ENCODE results near the gene SIRPB1.
"Not testable (repeated sequence)": the region's sequence is repeated elsewhere in the genome, so short reads cannot be mapped to it uniquely, and the experiment has no call there.

The SIRPB1 gene

DNA sequence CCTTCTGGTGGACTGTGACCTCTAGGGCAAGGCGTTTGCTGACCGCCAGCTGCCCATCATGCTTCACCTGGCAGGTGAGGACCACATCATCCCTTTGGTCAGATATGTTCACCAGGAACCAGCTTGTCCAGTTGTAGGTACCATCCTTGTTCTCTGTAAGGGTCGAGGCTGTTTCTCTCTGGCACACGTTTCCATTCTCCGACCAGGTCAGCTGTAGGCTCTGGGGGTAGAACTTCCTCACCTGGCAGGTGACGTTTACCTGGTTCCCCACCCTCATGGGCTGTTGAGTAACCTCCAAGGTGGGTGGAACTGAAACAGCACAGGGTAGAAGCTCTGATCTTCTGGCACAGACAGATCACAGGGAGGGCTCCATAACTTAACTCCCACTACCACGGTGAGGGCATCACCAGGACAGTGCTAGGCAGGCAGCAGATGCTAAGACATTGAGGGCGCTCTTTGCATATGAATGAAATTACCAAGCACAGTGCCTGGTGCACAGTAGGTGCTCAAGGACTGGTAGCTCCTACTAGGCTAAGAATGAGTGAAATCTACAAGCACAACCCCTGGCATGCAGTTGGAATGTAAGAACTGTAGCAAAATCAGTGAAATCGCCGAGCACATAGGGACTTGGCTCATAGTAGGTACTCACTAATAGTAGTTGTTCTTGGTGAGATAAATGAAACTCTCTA is 15.6 kb upstream of the SIRPB1 start:
- no peak for DNase-seq

DNA sequence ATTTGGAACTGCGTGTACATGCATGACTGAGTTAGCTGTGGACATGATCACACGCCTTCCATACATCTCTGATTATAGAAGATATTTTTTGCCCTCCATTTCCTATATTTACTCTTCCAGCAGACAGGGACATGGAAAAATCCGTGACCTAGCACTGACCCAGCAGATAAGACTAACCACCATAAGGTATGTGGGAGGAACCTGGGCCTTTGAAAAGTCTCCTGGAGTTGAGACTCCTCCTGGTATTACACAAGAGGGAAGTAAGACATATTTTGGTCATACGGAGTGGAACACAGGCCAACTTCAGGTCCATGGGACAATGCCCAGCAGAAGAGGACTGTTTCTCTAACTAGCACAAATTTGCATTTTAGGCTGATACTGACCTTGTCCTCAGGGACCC is 13.7 kb upstream of the SIRPB1 start:
- no peak for DNase-seq

DNA sequence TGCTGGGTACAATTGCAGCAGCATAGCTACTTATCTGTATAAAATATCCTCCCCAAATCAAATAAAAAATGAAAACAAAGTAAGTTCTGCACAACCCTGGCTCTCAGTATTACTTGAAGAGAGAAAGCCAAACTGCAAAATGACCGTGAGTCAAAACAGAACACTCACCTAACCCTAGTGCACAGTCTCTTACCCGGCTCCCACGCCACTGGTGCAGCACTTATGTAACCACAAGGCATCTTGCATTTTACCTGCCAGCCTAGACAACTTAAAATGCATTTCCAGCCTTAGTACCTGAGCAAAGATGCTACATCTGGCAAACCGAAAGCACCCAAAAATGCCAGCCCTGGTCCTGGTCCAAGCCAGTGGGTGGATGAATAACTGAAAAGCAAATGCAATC is 12.4 kb upstream of the SIRPB1 start:
- no peak for DNase-seq

DNA sequence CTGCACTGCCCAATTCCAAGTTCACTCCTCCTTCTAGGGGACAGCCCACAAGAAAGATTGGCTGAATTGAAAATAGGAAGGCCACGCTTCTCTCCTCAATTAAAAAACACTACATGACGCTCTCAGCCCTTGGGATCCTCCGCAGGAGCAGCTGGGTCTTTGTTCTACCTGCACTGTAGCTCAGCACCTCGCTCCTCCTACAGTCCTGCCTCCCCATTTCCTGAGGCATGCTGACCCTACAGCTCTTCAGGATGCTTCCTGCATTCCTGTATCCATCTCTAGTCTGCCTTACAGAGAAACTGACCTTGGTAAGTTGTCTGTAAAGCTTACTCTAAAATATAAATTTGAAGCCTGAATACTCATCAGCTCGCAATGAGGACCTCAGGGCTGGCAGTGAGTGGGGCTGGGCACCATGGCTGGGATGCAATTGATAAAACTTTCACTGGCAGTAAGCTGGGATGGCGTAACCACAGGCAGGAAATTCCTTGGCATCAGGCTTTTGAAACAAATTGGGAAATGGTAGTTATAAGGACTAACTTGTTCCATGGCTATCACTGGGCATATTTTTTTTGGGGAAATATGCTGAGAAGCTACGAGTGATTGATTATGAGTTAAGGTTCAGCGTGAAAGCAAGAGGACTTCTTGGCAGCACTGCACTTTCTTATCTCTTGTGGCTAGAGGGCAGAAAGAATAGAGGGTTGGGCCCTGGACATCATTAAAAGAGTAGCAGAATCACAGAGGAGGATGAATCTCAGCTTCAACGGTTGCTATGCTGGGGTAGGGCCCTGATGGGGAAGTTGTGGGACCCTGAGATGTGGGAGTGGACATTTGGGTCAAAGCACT is 11.7 kb upstream of the SIRPB1 start:
- no peak for DNase-seq

DNA sequence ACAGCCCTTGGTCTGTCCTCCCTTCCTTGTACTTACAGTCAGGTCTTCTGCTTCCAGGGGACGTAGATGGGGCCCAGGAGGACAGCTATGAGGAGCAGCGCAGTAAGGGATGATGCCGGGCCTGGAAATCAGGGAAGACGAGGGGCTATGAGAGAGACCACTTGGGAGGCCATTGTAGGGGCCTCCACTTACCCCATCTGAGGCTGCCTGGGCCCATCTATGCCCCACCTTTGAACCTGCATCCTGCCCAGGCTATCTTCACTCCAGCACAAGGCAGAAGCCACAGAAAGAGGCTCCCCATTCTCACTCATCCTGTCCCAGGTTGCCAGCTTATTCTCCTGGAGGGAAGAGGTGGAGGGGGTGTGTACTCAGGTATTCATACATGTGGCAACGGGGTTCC is 10.4 kb upstream of the SIRPB1 start:
- no peak for DNase-seq

DNA sequence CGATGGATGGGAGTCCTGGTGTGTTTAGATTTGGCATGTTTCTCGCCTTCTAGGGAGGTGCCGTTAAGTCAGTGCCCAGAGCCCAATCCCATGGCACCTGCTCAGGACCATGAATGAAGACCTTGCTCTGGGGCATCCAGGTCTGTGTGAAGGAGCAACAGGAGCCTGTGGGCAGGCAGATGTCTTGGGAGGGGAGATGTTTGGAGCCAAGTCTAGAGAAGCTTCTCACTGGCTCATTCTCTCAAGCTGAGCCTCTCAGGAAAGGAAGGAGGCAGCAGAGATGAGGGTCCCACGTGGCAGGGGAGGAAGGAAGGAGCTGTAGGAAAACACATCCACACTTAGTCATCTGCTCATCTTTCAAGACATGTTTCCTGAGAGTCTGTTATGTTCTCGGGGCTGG is 9.5 kb upstream of the SIRPB1 start:
- no peak for DNase-seq

DNA sequence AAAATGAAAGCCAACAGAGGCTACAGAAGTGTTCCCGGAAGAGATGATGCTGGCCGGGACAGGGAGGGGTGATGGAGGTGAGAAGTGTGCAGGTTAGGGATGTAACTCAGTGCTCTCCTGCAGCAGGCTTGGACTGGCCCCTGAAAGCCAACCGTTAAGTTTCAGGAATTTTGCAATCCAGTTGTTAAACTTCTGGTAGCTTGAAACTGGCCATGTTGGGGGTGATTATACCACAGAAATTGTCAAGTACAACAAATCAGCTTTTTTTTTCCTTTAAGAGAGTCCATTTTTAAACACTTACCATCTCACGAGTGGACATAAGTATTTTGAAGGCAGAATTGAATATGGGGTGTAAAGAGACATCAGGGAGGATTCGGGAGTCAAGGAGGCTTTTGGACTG is 8.8 kb upstream of the SIRPB1 start:
- no peak for DNase-seq

DNA sequence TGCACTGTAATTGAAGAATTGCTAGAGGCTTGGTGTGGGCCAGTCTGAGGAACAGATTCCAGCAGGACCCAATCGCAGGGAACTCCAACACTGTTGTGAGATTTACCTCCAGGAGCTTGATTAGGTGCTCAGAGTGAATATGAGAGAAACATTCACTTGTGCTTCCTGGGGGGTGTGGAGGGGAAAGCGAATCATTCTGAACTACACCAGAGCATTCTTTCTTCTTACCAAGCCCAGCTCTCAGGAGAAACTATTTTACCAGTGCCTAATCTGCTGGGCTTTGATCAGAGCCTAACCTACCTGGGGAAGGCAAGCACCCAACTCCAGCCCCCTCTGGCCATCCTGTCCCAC is 7.4 kb upstream of the SIRPB1 start:
- DNase-seq = no peak

DNA sequence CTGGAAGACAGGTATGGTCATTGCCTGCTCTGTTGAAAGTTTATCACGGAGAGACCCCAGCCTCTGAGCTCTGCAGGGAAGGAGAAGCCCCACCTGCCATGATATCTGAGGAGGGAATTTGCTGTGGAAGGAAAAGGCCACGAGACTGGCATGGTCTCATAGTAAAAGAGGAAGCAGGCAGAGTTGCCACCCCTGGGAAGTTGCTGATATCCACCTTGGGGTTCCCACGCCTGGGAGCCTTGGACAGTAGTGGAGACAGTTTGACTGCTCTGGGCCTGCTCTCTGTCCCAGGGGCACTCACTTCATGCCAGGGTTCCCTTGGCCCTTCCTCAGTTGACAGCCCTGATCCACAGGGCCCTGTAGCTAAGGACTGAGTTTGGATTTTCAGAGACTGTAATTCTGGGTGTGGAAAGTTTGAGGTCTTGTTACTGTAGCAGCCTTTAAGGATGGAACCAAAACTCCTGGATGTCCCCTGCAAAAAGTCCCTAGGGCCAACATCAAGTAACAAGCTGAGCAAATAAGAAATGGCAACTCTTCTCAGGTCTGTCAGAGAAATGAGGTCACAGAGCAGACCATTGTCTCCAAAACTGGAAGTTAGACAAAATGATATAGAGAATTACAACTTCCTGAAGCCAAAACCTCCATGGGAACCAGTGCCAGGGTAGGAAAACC is 6.9 kb upstream of the SIRPB1 start:
- no peak for DNase-seq

DNA sequence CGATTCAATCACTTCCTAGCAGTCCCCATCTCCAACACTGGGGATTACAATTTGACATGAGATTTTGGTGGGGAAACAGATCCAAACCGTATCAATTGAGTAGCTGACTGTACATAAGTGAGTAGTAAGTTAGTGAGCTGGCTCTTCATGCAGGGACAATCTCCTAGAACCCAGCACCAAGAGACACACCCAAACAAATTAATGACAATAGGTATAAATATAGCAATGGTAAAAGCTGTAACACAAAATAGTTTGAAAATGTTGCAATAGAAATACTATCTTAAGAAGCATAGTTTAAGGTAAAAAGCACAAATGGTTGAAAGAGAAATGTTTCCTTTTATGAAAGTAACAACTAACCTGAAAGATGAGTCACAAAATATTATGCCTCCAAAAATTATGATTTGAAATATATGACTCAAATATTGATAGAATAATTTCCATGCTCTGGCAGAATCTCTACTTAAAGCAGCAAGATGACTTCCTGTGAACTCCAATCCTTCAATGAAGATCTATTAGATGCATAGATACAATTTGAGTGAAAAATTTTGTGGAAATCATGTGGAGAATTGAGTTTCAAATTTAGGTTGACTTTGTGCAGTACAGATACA is 5.4 kb upstream of the SIRPB1 start:
- no peak for DNase-seq

DNA sequence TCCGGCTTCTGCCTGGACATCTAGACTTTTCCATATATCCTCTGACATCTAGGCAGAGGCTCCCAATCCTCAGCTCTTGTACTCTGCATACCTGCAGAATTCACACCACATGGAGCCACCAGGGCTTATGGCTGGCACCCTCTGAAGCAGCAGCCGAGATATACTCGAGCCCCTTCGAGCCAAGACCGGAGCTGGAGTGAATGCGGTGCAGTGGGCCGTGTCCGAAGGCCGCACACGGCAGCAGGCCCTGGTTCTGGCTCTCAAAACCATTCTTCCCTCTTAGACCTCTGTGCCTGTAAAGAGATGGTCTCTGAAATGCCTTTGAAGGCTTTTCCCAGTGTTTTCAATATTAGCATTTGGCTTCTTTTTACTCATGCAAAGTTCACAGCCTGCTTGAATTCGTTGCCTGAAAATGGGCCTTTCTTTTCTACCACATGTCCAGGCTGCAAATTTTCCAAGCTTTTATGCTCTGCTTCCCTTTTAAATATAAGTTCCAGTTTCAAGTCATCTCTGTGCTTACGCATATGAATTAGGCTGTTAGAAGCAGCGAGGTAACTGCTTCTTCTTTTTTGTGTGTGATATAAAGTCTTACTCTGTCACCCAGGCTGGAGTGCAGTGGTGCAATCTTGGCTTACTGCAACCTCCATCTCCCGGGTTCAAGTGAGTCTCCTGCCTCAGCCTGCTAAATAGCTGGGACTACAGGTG is 3.8 kb upstream of the SIRPB1 start:
- no peak for DNase-seq

DNA sequence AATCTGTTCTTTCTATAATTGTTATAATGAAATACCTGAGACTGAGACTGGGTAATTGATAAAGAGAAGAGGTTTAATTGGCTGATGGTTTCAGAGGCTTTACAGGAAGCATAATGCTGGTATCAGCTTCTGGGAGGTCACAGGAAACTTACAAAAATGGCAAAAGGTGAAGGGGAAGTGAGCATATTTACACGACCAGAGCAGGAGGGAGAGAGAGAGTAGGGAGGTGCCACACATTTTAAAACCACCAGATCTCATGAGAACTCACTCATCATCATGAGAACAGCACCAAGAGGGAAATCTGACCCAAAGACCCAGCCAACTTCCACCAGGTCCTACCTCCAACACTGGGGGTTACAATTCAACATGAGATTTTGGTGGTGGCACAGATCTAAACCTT is 2.6 kb upstream of the SIRPB1 start:
- DNase-seq = no peak

DNA sequence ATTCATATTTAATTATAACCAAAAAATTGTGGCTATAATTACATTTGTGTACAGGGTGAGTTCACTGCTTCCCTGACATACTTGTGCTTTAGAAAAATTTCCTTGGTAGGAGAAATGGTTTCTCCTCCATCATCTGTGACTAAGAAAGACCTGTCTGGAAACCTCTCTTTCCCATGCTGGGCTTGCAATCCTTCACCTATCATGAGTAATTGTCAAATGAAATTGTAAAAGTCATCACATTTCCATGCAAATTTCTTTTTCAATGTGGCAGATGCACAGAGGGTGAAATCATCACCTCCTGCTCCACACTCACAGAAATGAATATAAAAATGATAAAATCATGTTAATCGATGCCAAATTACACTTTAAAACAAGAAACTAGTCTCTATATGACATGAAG is 1.5 kb upstream of the SIRPB1 start:
- DNase-seq = no peak

DNA sequence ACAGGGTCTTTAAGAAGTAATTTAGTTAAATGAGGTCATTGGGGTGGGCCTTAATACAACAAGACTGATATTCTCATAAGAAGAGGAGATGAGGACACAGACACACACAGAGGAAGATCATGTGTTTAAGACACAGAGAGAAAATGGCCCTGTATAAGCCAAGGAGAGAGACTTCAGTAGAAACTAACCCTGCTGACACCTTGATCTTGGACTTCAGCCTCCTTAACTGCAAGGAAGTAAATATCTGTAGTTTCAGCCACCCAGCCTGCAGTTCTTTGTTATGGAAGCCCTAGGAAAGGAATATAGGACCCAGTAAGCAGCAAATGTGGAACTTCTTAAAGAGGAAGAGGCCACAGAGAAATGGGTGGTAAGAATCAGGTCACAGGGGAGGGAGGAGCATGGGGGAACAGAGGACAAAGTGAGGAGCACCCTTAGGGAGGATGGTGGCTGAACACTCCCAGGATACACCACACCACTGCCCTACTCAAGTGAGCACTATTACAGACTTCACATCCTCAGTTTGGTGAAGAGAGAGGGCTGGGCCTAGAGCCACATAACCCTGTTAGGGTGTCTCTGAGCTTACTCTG is 762 bp downstream of the SIRPB1 start:
- DNase-seq = no peak

DNA sequence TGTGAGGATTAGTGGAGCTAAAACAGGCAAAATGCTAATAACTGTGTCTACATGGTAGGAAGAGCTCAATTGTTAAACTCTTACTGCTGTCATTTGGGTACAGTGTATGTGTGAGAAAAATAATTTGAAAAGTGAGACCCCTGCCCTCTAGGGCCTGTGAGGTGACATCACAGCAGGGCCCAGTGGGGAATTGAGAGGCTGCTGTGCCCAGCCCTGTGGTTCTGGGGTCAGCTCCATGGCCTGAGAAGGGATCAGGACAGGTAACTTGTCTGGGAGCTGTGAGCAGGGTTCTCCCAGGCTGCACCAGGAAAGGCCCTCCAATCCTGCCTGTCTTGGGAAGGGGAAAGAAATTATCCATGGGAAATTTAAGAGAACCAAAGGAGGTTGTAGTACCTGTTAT is 1.3 kb downstream of the SIRPB1 start:
- no peak for DNase-seq

DNA sequence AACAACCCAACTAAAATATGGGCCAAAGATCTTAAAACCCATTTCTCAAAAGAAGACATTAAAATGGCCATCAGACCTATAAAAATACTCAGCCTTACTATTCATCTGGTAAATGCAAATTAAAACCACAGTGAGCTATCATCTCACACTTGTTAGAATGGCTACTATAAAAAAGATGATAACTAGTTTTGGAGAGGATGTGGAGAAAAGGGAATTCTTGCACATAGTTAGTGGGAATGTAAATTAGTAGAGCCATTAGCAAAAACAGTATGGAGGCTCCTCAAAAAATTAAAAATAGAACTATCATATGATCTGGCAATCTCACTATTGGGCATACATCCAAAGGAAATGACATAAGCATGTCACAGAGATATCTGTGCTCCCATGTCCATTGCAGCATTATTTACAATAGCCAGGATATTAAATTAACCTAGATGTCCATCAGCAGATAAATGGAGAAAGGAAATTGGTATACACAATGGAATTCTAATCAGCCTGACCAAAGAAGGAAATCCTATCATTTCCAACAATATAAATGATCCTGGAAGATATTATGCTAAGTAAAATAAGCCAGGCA is 2.9 kb downstream of the SIRPB1 start:
- no peak for DNase-seq

DNA sequence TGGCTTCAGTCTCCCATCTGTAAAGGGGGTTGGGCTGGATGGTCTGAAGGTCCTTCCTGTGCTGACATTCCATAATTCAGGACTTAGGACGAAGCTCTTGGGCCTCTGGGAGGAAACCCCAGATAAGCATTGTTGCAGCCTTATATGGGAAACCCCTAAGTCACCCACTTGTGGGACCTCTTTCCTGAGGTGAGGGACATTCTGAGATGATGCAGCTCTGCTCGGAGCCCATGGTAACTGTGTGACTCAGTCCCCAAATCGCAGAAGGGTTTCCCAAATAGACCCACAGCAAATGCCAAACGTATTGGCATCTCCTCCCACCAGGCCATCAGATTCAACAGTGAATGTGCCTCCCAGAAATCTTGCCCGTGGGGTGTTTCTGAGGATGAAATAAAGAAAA is 9.4 kb downstream of the SIRPB1 start:
- DNase-seq = not testable (repeated sequence)

DNA sequence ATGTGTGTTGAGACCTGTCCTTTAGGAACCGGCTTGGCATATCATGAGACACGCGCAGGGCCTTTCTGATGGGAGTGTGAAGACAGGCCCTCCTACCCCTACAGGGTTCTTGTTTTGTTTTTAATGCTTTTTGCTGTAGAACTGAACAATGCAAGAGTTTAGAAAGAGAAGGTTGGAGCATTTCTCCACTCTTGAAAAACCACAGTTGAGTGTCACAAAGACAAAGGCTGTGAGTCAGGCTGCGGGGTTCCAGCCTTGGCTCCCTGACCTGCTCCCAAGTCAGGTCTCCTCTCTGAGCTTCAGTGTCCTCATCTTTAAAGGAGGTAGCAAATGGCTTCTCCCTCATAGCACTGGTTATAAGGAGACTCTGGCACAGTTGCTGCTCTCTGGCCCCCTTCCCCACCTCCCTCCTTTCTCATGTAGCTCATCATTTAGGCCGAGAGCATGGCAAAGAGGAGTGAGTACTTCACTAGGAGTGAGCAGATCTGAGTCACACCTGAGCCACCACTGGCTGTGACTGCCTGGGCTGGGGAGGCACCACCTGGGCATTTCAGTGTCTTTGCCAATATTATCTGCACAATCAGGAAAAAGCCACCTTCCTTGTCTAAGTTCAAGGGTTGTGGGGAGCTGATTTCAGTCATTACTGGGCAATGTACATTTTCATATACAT is 11.0 kb downstream of the SIRPB1 start:
- DNase-seq = not testable (repeated sequence)

DNA sequence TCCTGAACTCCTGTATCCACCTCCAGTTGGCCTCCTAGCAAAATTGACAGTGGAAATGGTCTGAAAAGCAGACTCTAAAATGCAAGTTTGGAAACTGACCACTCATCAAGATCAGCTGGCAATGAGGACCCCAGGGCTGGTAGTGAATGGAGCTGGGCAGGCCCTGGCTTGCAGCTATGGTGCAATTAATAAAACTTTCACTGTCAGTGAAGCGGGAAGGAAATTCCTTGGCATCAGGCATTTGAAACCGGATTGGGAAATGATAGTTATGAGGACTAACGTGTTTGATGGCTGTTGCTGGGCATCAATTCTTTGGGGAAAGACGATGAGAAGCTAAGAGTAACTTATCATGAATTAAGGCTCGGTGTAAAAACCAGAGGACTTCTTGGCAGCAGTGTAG is 19.1 kb downstream of the SIRPB1 start:
- DNase-seq = no peak

DNA sequence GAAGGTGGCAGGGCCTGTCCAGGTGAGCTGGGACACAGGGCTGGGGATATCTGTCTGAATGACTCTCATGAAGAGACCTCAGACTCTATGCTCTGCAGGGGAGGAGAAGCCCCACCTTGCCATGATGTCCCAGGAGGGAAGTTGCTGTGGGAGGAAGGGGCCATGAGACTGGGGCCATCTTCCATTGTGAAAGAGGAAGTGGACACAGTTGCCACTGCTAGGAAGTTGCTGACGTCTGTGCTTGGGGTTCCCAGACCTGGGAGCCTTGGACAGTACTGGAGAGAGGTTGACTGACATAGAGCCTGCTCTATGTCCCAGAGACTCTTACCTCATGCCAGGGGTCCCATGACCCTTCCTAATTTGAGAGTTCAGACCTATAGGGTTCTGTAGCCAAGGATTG is 24.5 kb downstream of the SIRPB1 start:
- DNase-seq = no peak

Measured in retina (tissue), 1 donor.